HG02943 (cell line): ENCODE measurements around the gene FAM111A.
A peak's percentile ranks its signal among the peaks of the same experiment; 100 is the strongest.
"Not testable (repeated sequence)": the region's sequence is repeated elsewhere in the genome, so short reads cannot be mapped to it uniquely, and the experiment has no call there.

ENCODE experiments used
- ATAC-seq: cut with Tn5 transposase; IDR thresholded peaks from one replicate; pipeline ENCODE4 v1.9.1; 2021; ENCODE audit warnings: mild to moderate bottlenecking, low read depth, moderate library complexity; ENCODE audit not compliant: unreplicated experiment

FAM111A gene, protein sequence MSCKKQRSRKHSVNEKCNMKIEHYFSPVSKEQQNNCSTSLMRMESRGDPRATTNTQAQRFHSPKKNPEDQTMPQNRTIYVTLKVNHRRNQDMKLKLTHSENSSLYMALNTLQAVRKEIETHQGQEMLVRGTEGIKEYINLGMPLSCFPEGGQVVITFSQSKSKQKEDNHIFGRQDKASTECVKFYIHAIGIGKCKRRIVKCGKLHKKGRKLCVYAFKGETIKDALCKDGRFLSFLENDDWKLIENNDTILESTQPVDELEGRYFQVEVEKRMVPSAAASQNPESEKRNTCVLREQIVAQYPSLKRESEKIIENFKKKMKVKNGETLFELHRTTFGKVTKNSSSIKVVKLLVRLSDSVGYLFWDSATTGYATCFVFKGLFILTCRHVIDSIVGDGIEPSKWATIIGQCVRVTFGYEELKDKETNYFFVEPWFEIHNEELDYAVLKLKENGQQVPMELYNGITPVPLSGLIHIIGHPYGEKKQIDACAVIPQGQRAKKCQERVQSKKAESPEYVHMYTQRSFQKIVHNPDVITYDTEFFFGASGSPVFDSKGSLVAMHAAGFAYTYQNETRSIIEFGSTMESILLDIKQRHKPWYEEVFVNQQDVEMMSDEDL

DNA sequence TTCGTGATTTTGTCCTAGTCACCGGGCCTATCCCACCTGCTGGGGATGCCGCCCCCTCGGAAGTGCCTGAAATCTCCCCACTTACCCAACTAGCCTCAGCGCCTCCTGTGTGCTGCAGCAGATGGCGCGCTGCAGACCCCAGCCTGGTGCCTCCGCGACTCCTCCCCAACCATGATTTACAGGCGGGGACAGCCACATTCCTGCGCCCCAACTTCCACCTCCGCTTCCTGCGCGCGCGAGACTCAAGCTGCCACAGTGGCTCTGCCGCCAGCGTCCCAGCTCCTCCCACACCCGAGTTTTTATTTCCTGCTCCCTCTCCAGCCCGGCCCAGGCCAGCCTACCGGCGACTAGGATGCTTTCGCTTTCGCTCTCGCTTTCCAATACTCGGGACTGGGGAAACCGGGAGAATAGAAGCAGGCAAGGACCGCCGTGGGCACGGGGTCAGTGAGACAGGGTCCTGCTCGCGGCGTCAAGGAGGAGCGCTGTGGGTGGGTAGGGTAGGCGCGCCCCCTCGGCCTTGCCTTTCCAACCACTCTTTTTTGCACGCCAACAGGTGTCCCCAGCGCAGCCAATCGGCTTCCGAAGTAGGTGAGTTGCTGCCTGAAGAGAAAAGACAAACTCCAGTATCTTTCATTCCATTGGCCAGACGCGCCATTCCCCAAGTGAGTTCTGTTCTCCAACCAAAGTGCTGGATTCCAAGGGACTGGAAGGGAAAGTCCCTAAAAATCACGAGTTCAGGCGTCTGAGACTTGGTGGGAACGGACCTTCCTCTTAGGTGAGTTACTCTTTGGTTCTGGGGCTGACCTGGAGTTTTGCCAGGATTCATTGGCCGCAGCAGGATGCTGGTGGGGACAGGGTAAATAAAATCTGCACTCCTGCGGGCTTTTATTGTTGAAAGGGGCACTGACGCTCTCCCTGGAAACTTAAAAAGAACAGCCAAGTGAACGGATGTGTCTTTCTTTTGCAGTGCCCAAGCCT lies at the start of gene FAM111A:
FAM111A (plus strand) TSS at position 327 of the 978 bp plus-strand sequence. CDS start 6,017 bp downstream, outside the sequence.
- peak; percentile 70 for ATAC-seq

DNA sequence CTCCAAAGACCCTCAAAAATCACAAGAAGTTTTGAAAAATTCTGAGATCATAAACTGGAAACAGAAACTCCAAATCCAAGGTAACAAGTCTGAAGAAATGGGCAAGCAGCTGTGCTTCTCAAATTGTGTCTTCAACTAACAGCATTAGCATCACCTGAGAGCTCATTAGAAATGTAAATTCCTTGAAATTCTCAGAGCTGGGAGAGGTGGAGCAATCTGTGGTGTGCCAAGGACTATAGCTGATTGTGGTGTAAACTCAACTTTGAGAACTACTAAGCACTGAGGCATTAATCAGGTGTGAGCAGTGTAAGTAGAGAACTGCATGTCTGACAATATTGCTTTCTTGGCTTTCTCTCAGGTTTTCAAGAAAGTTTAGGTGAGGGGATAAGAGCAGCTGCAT lies 49.1 kb upstream of the FAM111A start:
- ATAC-seq, result not testable (repeated sequence)

DNA sequence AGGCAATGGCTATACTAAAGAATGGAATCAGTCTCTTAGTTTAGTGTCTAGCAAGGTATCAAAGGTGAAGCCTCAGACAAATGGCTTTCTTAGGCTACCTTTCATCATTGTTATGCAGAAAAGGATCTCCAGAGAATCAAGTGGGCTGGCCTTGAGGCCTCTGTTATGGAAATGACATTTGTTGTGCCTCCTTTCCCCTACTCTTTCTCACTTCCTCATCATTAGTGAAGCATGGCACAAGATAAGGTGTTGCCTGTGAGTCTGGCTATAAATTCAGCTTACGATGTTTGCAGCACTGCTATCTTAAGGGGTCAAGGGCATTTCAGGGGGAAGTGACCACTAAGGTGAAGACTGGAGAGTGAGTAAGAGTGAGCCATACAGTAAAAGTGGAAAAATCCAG lies 47.4 kb upstream of the FAM111A start:
- ATAC-seq, result not testable (repeated sequence)

DNA sequence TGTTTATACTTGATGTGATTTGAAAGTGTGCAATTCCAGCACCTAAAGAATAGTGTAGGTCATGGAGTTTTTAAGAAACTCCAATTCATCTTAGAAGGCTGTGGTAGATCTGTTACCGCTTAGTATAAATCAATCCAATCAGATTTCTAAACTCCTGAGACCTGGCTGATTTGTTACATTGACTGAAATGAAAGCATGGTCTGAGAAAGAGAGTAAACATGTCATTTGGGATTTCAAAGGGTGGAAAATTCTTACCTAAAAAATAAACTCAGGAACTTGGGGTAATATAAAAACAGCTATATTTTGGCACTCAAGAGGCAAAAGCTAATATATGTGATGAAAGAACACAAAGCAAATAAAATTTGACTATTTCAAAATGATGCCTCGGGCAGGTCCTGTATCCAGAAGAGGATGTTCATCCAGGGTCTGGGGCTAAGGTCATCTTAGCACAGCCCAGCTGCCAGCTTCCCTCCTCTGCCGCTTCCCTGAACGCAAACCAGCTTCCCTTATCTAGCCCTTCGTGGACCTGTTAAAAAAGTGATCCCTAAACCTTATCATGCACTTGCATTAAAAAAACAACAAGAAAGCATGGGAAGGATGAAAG lies 46.6 kb upstream of the FAM111A start:
- not testable (repeated sequence) for ATAC-seq

DNA sequence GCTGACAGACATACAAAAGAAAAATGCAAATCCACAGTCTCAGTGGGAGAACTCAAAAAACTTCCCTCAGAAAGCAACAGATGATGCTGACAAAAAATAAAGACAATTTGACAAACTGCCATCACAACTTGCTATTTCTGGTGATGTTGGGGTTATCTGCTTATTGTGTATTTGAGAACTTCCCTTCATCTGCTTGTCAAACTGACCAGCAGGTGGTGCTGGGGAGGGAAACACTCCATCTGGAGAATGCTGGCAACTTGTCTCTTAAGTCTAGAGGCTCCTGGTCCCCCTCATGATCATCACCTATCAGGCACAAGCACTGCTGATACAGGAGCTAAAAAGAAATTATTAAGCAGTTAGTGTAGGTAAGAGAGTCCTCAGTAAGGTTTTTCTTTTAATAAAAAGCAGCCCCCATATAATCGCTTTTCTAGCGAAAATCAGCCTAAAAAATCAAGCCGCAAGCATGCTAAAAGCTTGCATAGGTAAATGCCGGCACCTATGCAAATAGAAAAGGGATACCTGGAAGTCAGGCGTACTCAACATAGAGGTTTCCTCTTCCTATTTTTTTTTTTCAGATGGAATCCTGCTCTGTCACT lies 45.4 kb upstream of the FAM111A start:
- peak; percentile 45 for ATAC-seq

DNA sequence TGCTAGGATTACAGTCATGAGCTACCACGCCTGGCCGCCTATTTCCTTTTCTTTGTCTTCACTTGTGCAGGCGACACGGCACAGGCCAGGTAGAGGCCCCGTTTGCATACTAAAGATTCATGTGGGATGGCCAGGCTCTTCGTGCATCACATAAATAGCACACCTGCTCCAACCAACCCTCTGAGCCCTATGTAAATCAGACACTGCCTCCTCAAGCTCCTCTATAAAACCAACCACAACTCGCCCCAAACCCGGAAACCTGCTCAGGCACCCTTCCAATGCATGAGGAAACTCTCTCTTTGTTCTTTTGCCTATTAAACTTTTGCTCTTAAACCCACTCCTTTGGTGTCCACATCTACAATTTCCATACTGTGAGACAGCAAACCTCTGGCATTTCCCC lies 44.7 kb upstream of the FAM111A start:
- ATAC-seq, result not testable (repeated sequence)

DNA sequence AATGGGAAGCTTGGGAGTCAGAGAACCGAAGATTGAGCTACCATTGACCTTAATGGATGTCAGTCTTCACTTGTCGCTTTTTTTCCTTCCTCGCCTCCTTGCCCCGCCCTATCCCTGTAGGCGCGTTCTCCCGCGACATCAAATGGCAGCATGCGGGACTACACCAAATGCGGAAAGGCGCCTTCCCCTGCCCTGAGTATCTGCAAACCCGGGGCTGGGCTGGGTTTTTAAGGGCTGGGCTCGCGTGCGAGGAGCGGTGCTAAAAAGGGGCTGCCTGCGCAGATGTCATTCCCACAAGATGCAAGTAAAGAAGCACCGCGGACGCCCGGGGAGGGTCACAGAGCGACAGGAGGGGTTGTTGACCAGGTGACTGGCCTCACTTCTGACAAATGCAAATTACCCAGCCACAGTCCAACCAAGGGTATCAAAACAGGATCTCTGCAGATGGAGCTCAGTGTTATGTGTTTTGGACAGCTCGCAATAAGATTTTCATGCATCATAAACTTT lies 40.3 kb upstream of the FAM111A start:
- ATAC-seq, result peak; percentile 63

DNA sequence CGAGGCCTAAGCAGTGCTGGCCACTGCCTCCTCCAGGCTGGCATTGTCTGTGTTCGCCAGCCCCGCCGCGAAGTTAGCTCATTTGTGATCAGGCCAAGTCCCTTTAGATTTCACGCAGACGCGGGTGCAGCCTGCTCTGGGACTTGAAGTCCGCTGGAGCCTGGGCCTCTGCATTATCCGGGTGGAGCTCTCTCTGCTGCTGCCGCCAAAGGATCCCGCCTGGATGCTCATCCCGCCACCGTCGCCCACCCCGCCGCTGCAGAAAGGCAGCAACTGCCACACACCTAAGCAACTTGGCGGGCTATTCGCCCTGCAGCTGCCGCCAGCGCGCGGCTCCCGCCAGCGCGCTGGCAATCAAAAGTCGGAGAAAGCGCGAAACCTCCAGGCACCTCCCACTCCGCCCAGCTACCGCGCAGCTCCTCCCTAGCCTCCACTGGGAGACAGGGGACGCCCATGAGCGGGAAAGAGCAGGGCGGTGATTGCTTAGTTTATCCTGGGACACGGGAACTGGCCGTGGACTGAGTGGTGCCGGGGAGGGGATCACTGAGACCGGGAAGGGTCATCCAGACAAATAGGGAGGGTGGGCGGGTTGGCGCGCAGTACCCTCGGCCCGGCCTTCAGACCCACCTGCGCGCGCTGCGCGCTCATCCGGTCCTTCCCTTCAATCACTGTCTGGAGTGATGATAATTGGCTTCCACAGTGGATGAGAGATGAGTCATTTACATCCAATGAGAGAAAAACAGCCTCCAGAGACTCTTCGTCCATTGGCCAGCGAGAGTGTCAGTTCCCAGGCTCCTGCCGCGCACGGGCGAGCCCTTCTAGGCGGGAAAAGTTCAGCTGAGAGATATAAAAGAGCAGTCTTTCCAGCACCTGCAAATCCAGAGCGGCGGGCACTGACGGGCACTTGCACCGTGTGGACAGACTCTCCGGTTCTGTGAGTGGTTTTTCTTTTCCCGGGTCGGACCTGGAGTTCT lies 36.0 kb upstream of the FAM111A start, which contains the start of gene FAM111B:
FAM111B (plus strand) TSS at position 875 of the 974 bp plus-strand sequence. CDS start 2,389 bp downstream, outside the sequence.
- ATAC-seq, result peak; percentile 69

DNA sequence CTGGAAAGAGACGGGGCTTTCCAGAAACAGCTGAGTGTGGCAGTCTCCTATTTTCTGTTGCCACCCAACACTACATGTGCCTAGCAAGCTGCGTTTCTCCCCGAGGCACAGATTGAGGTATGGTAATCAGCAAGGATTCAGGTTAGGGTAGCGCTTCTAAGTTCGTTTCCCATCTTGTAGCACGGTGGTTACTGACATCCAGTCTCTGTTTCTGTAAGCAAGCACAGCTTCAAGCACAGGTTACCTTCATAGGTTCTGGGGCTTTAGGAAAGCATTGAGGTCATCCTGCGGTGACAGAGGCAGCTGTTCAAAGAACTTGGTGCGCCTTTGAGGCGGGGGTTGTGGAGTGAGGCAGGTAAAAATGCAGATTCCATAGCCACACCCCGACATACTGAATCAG lies 34.9 kb upstream of the FAM111A start:
- ATAC-seq, result peak; percentile 32

DNA sequence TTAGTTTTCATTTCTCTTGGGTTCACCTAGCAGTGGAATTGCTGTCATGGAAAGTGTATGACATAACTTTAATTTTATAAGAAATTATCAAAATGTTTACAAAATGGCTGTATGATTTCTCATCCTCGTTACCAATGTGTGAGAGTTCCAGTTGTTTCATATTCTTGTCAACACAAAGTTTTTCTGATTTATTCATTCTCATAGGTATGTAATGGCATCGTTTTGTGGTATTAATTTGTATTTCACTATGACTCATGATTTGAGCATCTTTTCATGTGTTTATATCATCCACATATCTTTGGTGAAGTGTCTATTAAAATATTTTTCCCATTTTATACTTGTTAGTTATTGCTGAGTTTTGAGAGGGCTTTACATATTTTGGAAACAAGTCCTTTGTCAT lies 30.2 kb upstream of the FAM111A start:
- no peak for ATAC-seq

DNA sequence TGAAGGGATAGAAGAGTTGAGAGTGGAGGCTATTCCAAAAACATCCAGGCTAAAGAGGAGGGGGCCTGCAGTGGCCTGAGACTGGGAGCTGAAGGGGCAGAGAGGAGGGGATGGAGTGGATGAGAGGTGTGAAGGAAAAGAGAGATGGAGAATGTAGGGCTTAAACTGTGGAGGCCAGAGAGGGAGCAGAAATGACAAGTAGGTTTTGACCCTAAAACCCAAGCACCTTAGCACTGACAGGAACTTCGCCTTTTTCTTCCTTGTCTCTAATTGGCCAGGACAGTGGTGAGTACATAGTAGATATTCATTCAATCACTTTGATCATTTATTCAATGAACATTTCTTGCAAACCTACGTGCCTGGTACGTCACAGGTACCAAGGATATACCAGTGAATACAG lies 28.3 kb upstream of the FAM111A start:
- ATAC-seq, result no peak

DNA sequence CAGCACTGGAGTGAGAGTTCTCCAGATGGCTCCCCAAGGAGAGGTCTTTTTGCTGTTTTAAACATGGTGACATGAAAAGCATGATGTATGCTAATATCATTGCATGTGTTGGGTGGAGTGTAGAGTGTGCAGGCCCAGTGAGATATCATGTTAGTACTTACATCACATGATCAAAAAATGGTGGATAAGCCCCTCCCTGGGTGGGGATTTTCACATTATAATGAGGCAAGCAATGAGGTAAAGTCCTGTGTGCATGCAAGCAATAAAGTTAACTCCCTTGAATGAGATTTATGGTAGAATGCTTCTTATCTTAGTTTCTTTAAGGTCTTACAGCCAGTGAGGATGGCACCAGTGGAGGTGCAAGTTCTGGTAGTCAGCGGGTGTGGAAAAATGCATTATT lies 27.1 kb upstream of the FAM111A start:
- no peak for ATAC-seq

DNA sequence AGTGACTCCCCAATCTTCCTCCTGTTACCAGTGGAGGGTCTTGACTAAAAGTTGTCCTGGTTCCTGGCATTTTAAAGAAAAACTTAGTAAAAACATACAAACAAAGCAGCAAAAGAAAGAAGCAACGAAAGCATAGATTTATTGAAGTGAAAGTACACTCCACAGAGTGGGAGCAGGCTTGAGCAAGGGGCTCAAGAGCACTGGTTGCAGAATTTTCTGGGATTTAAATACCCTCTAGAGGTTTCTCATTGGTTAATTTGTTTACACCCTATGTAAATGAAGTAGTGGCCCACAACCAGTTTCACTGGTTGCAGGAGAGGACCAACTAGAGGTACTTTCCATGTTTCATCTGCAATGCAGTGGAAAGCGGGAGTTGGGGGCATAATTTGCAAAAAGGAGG lies 24.9 kb upstream of the FAM111A start:
- no peak for ATAC-seq

DNA sequence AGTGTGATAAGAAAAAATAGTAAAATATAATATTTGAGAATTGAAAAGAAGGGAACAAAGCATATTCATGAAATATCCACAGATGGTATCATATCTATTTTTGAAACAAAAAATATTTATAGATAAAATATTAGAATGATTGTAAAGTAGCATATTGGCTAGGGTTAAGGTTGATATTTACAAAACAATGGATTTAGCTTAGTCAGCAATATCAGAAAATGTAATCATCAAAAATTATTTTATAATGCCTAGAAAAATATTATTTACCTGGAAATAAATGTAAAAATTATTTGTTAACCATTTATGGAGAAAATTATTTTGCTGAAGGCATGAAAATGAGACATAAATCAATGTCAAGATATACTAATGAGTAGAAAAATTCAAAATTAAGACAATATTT lies 22.8 kb upstream of the FAM111A start:
- ATAC-seq, result no peak

DNA sequence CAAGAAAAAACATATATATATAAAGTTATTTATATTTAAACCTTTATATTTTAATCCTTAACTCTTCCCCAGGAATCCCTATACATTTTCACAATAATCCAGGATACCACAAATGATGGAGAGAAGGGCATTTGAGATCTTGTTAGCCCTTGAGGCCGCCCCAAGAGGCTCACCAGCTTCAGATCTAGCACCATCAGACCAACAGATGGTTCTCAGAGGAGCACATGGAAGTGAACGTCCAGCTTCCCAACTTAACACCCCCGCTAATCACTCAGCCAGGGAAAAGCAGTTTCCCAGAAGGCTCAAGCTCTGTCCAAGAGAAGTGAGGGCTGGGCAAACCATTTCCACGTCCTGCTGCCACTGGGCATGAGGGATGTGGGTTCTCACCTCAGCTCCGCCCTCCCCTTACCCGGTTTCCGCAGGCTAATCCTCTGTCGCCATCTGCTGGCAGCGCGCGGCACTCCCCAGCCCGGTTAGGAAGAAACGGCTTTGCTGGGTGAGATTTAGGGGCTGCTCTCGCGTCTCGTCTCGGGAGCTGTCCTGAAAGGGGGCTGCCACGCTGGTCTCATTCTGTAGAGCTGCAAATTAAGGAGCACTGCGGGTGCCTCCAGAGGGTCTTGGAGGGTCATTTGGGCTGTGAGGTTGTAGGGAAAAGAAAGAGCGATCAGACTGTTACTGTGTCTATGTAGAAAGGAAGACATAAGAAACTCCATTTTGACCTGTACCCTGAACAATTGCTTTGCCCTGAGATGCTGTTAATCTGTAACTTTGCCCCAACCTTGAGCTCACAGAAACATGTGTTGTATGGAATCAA lies 6.8 kb upstream of the FAM111A start:
- peak; percentile 95 for ATAC-seq

DNA sequence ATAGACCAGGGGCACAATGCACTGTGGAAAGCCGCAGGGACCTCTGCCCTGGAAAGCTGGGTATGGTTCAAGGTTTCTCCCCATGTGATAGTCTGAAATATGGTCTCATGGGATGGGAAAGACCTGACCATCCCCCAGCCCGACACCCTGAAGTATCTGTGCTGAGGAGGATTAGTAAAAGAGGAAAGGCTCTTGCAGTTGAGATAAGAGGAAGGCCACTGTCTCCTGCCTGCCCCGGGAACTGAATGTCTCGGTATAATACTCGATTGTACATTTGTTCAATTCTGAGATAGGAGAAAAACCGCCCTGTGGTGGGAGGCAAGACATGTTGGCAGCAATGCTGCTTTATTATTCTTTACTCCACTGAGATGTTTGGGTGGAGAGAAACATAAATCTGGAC lies 6.1 kb upstream of the FAM111A start:
- not testable (repeated sequence) for ATAC-seq

DNA sequence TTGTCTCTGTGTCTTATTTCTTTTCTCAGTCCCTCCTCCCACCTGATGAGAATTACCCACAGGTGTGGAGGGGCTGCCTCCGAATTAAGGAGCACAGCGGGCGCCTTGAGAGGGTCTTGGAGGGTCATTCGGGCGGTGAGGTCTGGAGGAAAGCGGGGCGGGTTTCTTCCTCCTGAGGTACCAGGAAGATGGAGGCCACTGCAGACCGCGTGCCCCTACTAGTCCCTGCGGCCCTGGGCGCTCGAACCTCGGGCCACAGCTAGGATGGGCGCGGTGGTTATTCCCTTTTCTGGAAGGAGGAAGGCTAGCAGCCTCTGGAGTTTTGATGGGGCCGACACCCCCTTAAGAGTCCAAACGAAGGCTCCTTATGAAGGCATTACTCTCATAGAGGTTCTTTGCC lies 5.5 kb upstream of the FAM111A start:
- ATAC-seq, result no peak

DNA sequence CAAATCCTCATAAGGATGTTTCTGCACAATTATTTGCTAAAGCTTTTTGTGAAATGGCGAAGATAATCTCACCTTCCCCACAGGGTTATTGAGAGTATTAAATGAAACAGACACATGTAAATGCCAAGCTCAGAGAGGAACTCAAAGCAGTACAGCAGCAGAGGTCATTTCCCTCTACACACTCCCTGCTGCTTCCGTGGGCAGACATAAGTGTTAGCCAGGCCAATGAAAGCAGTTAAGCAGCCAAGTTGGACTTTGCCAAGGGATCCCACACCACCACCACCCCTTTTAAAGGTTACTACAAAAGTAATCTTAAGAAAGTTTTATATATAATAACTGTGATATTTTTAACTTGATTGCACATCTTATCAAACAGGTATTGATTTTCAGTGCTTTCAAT lies 4.0 kb upstream of the FAM111A start:
- ATAC-seq, result no peak
